Measurements from ENCODE around the gene CAMP. TPM values are rescaled to one million over a fixed set of nuclear protein-coding genes. Genes with fewer than 3 reads are reported as not detected.

CAMP gene
- total and polyA plus RNA-seq, 8 donors: not detected

DNA sequence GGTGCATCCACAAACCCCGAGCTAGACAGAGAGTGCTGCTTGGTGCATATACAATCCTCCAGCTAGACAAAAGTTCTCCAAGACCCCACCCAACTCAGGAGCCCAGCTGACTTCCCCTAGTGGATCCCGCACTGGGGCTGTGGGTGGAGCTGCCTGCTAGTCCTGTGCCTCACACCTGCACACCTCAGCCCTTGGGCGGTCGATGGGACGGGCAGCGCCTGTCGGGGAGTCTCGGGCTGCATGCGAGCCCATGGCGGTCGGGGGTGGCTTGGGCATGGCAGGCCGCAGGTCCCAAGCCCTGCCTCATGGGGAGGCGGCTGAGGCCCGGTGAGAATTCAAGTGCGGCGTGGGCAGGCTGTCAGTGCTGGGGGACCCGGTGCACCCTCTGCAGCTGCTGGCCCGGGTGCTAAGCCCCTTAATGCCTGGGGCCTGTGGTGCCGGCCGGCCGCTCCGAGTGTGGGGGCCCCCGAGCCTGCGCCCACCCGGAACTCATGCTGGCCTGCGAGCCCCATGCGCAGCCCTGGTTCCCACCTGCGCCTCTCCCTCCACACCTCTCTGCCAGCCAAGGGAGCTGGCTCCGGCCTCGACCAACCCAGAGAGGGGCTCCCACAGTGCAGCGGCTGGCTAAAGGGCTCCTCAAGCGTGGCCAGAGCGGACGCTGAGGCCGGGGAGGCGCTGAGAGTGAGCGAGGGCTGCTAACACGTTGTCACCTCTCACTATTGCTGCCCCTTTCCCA lies 48.6 kb downstream of the CAMP start:
- WGBS, 2 donors: 88 to 92% methylated on average over 37 to 38 of the region's 38 CpGs
- Histone ChIP-seq H3K4me1 (peaks cover 5 to 10% (median 9%) of the 10 kb centered on the region in 3 donors), H3K27me3 (no peaks in the 10 kb centered on the region), H3K27ac (no peak overlapping the region), H3K36me3 (peaks cover 0 to 14% (median 0%) of the 10 kb centered on the region in 3 donors), H3K4me3 (no peak overlapping the region), H3K9me3 (no peaks in the 10 kb centered on the region)
- intact Hi-C loops (cut with DNase I): loop anchor here (2.0 to 10.0 kb wide), 4 partner anchors 123 to 165 kb away; partner anchors contain the start of gene PLXNB1 (in 1 of the 3)
- FAIRE-seq: no peak
- TF ChIP-seq CTCF (IDR thresholded peaks at IDR 0.05): no peak
- peak in 2 of 6 donors; percentile 30 to 62 for DNase-seq
- ATAC-seq: no peak

DNA sequence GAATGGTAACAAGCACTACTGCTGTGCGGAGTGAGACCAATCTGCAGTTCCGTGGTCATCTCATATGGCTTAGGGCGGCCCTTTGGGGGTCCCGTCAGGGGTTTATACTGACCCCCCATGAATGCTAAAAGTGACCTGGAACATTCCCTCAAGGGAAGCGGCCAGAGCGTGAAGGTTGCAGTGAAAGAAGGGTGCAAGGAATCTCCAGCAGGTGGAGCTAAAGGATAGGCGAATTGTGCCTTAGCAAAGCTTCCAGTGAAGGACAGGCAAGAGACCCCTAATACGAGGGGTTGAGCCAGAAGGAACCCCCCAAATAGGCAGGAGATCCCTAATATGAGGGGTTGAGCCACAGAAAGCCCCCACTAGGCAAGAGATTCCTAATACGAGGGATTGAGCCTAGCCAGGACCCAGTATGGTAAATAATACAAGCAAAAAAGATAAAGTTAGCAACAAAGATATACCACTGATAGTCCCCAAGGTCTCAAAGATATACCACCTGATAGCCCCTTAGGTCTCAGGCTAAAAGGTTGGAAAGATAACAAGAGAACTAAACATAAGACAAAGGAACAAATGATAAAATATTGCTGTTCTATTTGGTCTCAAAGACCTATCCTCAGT lies 50.4 kb downstream of the CAMP start:
- DNase-seq (peak in 4 of 6 donors; percentile 38 to 73 (median 46)), FAIRE-seq (no peak)
- intact Hi-C loops (cut with DNase I): loop anchor here (2.0 to 10.0 kb wide), 4 partner anchors 121 to 164 kb away; partner anchors contain the start of gene PLXNB1 (in 1 of the 3)

DNA sequence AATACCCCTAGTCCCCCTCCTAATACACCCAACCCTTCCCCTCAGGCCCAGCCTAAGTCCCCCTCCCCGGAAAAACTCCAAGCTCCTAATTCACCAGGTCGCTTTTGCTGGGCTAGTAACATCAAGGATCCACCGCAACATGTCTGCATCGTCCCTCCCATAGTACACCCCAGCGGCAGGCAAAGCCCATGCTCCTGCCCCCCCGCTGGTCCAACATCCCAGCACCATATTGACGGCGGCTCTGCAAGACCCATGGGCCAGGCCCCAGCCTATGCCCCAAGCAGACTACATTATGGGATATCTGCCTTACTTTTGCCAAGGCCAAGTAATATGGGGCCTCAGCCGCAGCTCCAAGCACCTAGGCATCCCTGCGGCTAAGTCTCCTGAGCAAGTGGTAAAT lies 51.2 kb downstream of the CAMP start:
- intact Hi-C loops (cut with DNase I): loop anchor here in 2 of 3 donors (5.0 to 10.0 kb wide), 3 partner anchors 120 to 163 kb away; partner anchors contain the start of gene PLXNB1 (in 1 of the 2)
- ATAC-seq (no peak), FAIRE-seq (no peak), DNase-seq (no peak)
- Histone ChIP-seq H3K27me3 (no peaks in the 10 kb centered on the region), H3K4me1 (peaks cover 5 to 10% (median 9%) of the 10 kb centered on the region in 3 donors), H3K9me3 (no peaks in the 10 kb centered on the region), H3K27ac (no peak overlapping the region), H3K4me3 (no peak overlapping the region), H3K36me3 (peaks cover 0 to 5% (median 0%) of the 10 kb centered on the region in 3 donors)
- TF ChIP-seq CTCF (IDR thresholded peaks at IDR 0.05): no peak
- WGBS, 2 donors: 86% methylated on average over 10 of the region's 10 CpGs

More for the DNA sequence above, 50.4 kb downstream of the CAMP start:
- peak; percentile 53 to 68 (median 64) for TF ChIP-seq CTCF (IDR thresholded peaks at IDR 0.05)
- ATAC-seq: peak; percentile 77 to 95 (median 91)
- Histone ChIP-seq H3K4me3 (peak overlapping the region in 1 of 4 donors; percentile 11), H3K4me1 (peaks cover 5 to 10% (median 9%) of the 10 kb centered on the region in 3 donors), H3K9me3 (no peaks in the 10 kb centered on the region), H3K36me3 (peaks cover 0 to 9% (median 0%) of the 10 kb centered on the region in 3 donors), H3K27ac (no peak overlapping the region), H3K27me3 (no peaks in the 10 kb centered on the region)
- WGBS, 2 donors: 2 to 4% methylated on average over 9 of the region's 9 CpGs

Small RNA genes within 50 kb of the gene (microRNA-seq; reads per million reads assigned to microRNA genes)
- gene MIR4443: 3.1 to 51.2 reads per million in 2 donors

Other genes starting within 250 kb of the CAMP start
- 100 to 1,000 TPM in 1 of 6 donors, 10 to 100 TPM in 5; 59.2 to 127 (median 79.3) TPM for gene MAP4, start 207.1 kb upstream of the CAMP start, total RNA-seq
- 10 to 100 TPM; 34.5 to 49.5 TPM for gene MAP4, start 207.1 kb upstream of the CAMP start, polyA plus RNA-seq
- 1 to 10 TPM in 1 of 6 donors, under 1 TPM in 5; 0.32 to 1.1 (median 0.79) TPM for gene CDC25A, start 35.1 kb upstream of the CAMP start, total RNA-seq
- under 1 TPM; 0.28 to 0.30 TPM for gene CDC25A, start 35.1 kb upstream of the CAMP start, polyA plus RNA-seq
- 1 to 10 TPM; 3.6 to 8.1 (median 4.3) TPM for gene ZNF589, start 17.6 kb downstream of the CAMP start, total RNA-seq
- 1 to 10 TPM; 7.0 to 7.2 TPM for gene ZNF589, start 17.6 kb downstream of the CAMP start, polyA plus RNA-seq
- 10 to 100 TPM; 12.4 to 17.3 (median 13.8) TPM for gene NME6, start 77.9 kb downstream of the CAMP start, total RNA-seq
- 10 to 100 TPM; 11.6 to 14.5 TPM for gene NME6, start 77.9 kb downstream of the CAMP start, polyA plus RNA-seq
- gene SPINK8, start 110.2 kb downstream of the CAMP start, total RNA-seq: not detected
- gene SPINK8, start 110.2 kb downstream of the CAMP start, polyA plus RNA-seq: not detected
- 1 to 10 TPM; 3.3 to 9.6 (median 6.2) TPM for gene FBXW12, start 148.7 kb downstream of the CAMP start, total RNA-seq
- 1 to 10 TPM; 2.7 to 5.6 TPM for gene FBXW12, start 148.7 kb downstream of the CAMP start, polyA plus RNA-seq
- 100 to 1,000 TPM in 1 of 6 donors, 10 to 100 TPM in 5; 47.8 to 103 (median 65.1) TPM for gene PLXNB1, start 206.6 kb downstream of the CAMP start, total RNA-seq
- 100 to 1,000 TPM; 286 to 372 TPM for gene PLXNB1, start 206.6 kb downstream of the CAMP start, polyA plus RNA-seq
- gene CCDC51, start 216.6 kb downstream of the CAMP start, total RNA-seq: 1 to 10 TPM; 1.6 to 4.3 (median 3.3) TPM
- 1 to 10 TPM; 2.5 to 5.8 TPM for gene CCDC51, start 216.6 kb downstream of the CAMP start, polyA plus RNA-seq
- 10 to 100 TPM; 59.0 to 83.8 (median 68.0) TPM for gene TMA7, start 216.8 kb downstream of the CAMP start, total RNA-seq
- 100 to 1,000 TPM; 278 to 320 TPM for gene TMA7, start 216.8 kb downstream of the CAMP start, polyA plus RNA-seq
- 1 to 10 TPM; 2.0 to 3.4 (median 2.9) TPM for gene ATRIP, start 223.2 kb downstream of the CAMP start, total RNA-seq
- 1 to 10 TPM; 4.3 to 4.8 TPM for gene ATRIP, start 223.2 kb downstream of the CAMP start, polyA plus RNA-seq